ENCODE results near the gene ZAR1.
A peak's percentile ranks its signal among the peaks of the same experiment; 100 is the strongest.
"Not testable (repeated sequence)": the region's sequence is repeated elsewhere in the genome, so short reads cannot be mapped to it uniquely, and the experiment has no call there.

The ZAR1 gene

GRCh38 chr4:48490012-48490679, at the start of gene ZAR1:
Gene ZAR1 (plus strand): TSS chr4:48490252. CDS start chr4:48490292, 40 bp downstream.
- peak; percentile 20 for DNase-seq

DNA sequence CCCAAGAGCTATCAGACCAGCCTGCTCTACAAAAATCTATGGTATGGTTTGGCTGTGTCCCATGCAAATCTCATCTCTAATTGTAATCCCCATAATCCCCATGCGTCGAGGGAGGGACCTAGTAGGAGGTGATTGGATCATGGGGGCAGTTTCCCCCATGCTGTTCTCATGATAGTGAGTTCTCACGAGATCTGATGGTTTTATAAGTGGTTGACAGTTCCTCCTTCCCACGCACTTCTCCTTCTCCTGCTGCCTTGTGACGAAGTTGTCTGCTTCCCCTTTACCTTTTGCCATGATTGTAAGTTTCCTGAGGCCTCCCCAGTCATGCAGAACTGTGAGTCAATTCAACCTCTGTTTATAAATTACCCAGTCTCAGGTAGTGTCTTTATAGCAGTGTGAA, 49.1 kb upstream of the ZAR1 start:
- not testable (repeated sequence) for DNase-seq

DNA sequence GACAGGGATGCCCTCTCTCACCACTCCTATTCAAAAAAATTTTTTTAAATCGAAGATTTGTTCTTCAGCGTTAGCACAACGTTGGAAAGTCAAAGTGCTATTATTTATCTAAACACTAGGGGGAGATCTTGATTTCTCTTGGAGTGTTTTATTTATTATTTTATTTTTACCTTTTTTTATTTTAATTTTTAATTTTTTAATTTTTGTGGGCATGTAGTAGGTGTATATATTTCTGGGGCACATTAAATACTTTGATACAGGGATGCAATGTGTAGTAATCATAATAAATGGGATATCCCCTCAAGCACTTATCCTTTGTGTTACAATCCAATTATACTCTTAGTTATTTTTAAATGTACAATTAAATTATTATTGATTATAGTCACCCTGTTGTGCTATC, 44.3 kb upstream of the ZAR1 start:
- DNase-seq, result no peak

DNA sequence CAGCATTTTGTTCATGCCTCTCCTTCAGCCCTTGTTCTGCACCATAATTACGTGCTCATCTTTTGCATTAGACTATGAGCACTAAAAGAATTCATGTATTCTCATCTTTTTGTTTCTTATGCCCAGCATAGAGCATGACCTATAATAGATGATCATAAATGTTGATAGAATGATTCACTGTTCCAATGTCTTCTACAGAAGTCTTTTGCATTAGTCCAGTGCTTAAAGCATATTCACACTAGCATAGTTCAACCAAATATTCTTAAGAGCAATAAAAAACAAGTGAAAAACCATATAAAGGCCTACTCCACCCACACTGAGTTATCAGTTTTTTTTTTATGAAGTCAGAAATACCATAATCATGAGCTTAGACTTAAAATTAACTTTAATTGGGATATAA, 43.4 kb upstream of the ZAR1 start:
- DNase-seq, result no peak

GRCh38 chr4:48449151-48449550, 40.9 kb upstream of the ZAR1 start:
- no peak for DNase-seq

GRCh38 chr4:48450740-48451139, 39.3 kb upstream of the ZAR1 start:
- DNase-seq, result no peak

- not testable (repeated sequence) for DNase-seq
These were observed 38.4 kb upstream of the ZAR1 start for GRCh38 chr4:48451656-48452055.

GRCh38 chr4:48454591-48454990, 35.5 kb upstream of the ZAR1 start:
- DNase-seq, result no peak

GRCh38 chr4:48461000-48461399, 29.1 kb upstream of the ZAR1 start:
- no peak for DNase-seq

DNA sequence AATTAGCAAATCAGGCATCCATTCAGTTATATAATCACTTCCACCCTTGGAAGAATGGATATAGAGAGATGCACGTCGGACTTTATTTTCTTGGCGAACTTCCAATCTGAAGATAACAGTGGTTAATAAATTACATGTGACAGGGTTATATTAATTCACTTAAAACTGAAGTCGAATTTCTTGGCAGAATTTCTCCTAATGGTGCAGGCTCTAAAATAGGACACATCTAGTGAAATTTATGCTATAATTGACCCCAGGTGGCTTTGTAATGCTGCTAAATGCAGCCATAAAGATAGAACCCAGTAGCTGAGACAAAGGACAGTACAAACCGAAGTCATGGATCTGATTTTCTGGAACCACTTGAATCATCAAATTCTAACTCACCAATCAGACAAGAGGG, 27.7 kb upstream of the ZAR1 start:
- DNase-seq, result no peak

- no peak for DNase-seq
These were observed 22.6 kb upstream of the ZAR1 start for GRCh38 chr4:48467442-48467841.

- no peak for DNase-seq
These were observed 22.2 kb upstream of the ZAR1 start for GRCh38 chr4:48467891-48468290.

GRCh38 chr4:48470137-48470536, 19.9 kb upstream of the ZAR1 start:
- no peak for DNase-seq

DNA sequence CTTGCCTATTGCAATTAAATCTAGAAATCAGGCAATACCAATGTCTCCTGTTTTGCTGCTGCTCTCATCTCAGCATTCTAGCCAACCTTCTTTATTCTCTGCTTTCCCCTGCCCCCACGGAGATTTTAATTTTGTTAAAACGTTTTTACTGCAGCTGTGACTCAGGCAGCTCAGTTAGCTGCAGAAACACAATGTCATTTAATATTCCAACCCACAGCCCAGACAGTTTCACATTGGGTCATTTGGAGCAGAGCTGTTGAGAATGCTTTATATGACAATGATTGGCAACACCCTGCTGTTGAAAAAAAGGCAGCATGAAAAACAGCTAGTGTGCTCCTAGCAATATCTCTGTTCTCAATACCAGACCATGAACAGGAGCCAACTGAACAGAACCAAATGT, 19.5 kb upstream of the ZAR1 start:
- no peak for DNase-seq

DNA sequence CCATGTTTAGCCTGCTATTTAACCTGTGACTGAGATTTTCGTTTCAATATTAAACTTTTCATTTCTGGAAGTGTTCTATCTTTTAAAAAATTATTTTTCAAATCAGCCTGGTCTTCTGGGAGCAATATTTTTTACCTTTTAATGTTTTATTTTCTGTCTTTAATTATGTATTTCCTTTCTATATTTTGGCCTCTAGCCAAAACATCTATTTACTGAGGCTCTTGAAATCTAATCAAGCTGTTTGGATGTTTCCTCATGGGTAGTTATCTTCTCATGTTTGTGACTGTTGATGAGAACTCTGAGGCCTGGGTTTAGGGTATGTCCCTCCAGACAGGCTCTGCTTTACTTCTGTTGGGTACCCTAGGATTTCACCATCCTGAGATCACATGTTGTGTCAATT, 17.3 kb upstream of the ZAR1 start:
- DNase-seq, result no peak

DNA sequence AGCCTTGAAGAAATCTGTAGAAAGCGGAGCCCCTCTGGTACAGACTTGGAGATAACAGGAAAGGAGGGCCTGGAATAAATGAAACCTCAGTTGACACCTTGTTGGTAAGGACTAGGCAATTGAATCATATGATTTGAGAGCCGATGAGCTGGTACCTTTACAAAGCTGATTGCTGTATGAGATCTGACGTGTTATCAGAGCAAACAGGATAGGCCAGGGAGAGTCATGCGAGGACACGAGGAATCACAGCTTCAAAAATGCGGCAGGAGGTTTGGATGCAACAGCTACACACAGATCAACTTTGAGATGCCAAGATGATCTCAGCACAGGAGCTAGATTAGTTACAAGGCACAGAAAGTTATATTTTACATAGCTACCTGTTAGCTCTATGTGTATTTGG, 14.3 kb upstream of the ZAR1 start:
- no peak for DNase-seq

DNA sequence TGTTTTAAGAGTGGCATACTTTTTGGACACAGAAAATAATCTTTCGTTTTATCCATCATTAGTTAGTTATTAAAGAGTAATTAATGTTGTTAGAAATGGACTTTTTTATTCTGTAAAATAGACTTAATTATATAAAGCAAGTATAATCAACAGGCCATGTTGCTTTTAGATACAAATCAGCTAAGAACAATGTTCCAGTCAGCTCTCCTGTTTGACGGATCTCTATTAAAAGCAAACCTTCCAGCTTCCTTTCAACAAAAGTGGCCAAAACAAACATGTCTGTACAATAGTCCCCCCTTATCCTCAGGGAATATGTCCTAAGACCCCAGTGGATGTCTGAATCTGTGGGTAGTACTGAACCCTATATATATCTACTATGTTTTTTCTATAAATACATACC, 11.8 kb upstream of the ZAR1 start:
- no peak for DNase-seq

- no peak for DNase-seq
These were observed 8.5 kb upstream of the ZAR1 start for GRCh38 chr4:48481581-48481980.

DNA sequence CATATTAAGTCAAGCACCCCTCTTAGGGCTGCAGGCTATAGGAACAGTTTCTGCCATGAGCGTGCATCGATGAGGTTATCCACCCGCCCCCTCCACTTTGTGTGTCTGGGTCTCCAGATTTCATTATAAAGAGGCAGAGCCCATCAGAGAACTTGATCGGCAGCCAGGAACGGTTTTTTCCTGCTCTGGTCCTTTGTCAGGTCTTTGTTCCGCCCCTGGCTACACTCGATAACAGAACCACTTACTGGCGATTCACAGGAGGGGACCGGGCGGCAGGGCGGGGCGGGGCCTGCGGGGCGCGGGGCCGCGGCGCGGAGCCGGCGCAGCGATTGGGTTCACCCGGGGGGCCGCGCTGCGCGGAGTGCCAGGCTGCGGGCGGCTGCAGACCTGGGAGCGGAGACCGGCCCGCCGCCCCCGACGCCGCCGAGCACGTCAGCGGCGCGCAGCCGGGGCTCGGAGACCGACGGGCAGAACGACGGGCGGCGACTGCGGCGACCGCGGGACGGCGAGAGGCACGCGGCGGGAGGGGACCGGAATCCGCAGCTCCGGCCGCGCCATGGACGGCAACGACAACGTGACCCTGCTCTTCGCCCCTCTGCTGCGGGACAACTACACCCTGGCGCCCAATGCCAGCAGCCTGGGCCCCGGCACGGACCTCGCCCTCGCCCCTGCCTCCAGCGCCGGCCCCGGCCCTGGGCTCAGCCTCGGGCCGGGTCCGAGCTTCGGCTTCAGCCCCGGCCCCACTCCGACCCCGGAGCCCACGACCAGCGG, 6.9 kb upstream of the ZAR1 start, which contains the start of gene SLC10A4:
SLC10A4 (plus strand) TSS at position 338 of the 771 bp plus-strand sequence; CDS start at position 557, 219 bp downstream.
- DNase-seq, result peak; percentile 35

DNA sequence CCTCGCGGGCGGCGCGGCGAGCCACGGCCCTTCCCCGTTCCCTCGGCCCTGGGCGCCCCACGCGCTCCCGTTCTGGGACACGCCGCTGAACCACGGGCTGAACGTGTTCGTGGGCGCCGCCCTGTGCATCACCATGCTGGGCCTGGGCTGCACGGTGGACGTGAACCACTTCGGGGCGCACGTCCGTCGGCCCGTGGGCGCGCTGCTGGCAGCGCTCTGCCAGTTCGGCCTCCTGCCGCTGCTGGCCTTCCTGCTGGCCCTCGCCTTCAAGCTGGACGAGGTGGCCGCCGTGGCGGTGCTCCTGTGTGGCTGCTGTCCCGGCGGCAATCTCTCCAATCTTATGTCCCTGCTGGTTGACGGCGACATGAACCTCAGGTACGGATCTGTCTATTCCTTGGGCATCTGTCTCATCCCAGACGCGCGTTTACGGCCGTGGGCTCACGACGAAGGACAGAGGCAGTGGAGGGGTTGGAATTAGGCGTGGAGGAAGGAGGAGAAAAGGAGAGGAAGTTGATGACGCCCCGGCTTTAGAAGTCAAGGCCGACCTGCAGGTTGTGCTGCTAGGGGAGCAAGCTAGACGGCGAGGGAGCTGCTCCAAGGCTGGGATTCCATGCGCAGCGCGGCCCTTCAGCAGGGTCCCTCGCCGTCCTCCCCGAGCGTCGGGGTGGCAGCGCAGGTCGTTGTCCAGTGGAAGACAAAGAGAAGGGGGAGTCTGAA, 6.1 kb upstream of the ZAR1 start:
- DNase-seq, result no peak

DNA sequence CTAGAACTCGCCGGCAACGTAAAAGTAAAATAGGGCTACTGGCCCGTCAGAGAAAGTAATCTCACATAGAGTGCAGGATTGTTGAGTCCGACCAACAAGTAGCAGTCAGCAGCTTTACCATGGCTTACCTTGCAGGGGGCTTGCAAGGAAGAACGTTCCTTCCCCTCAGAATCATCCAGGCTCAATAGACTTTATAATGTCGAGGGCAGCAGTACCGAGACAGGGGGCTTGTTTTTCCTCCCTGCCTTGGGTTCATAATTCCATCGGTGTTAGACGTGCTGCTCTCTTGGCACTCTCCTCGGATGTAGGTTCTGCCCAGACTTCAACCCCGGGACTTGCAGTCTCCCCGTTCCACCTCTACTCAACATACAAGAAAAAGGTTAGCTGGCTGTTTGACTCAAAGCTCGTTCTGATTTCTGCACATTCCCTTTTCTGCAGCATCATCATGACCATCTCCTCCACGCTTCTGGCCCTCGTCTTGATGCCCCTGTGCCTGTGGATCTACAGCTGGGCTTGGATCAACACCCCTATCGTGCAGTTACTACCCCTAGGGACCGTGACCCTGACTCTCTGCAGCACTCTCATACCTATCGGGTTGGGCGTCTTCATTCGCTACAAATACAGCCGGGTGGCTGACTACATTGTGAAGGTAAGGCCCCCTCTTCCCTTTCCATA, 5.4 kb upstream of the ZAR1 start:
- DNase-seq, result no peak

DNA sequence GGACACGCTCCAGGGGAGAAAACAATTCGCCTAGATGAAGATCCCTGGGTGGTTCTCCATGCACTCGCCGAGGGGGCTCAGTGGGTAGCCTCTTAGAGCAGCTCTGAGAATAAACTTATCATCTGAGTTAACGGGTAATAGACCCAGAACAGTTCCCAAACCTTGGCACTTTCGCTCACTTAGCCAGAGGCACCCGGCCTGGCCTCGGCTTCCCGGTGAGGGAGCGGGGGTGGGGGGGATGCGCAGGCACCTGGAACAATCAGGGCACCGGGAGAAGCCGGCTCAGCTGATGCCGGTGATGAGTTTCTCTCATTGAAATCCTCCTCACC, 405 bp upstream of the ZAR1 start:
- DNase-seq, result no peak
